Thymus (tissue), 11 donors: ENCODE data around the gene TLCD5. TPM values are rescaled to one million over a fixed set of nuclear protein-coding genes. Genes with fewer than 3 reads are reported as not detected.

Experiments used
- DNase-seq, 9 donors: peaks; one replicate each; pipeline ENCODE4 v3.0.0-alpha.2; 2013; ENCODE audit warnings: low spot score in 9 of 9, low read depth in 6 of 9, missing footprints in 1 of 9
- H3K27ac ChIP-seq, 2 donors: one replicate each; pipeline ENCODE4 v1.5.1; 2013; ENCODE audit warnings: control low read depth in 1 of 2, low read depth in 1 of 2, low read length in 1 of 2, mild to moderate bottlenecking in 1 of 2, moderate library complexity in 1 of 2
- H3K27me3 ChIP-seq, 2 donors: one replicate each; pipeline ENCODE4 v1.5.1; 2013; ENCODE audit warnings: low read length in 1 of 2; ENCODE audit not compliant: control insufficient read depth in 2 of 2, insufficient read depth in 1 of 2
- H3K36me3 ChIP-seq, 2 donors: one replicate each; pipeline ENCODE4 v1.5.1; 2013; ENCODE audit warnings: low read length in 1 of 2, mild to moderate bottlenecking in 1 of 2, moderate library complexity in 1 of 2; ENCODE audit not compliant: control insufficient read depth in 2 of 2, insufficient read depth in 2 of 2
- H3K4me1 ChIP-seq, 2 donors: one replicate each; pipeline ENCODE4 v1.5.1; 2013; ENCODE audit warnings: low read length in 2 of 2; ENCODE audit not compliant: control insufficient read depth in 2 of 2, insufficient read depth in 2 of 2
- H3K4me3 ChIP-seq, 2 donors: one replicate each; pipeline ENCODE4 v1.5.1; 2013; ENCODE audit warnings: low read length in 2 of 2, control low read depth in 1 of 2, mild to moderate bottlenecking in 1 of 2
- H3K9me3 ChIP-seq, 2 donors: one replicate each; pipeline ENCODE4 v1.5.1; 2013; ENCODE audit warnings: low read length in 1 of 2, mild to moderate bottlenecking in 1 of 2; ENCODE audit not compliant: control insufficient read depth in 2 of 2, insufficient read depth in 1 of 2
- WGBS: extraction: QIAGEN DNeasy Blood & Tissue Kit; methylation state at CpG from one replicate; pipeline ENCODE4 v1.1.7; 2013; 5-methylcytosine and 5-hydroxymethylcytosine counted together
- polyA plus RNA-seq: library from polyadenylated mRNA; stranded (reverse); fragments of 200-250 nt; gene quantifications from one replicate; pipeline ENCODE4 v1.2.3, GENCODE V29; 2013
- total RNA-seq: library from RNA; stranded (reverse); fragments of 120-200 nt; gene quantifications from one replicate; pipeline ENCODE4 v1.2.4, GENCODE V29; 2013
- donor health status: healthy.

Gene TLCD5
- total and polyA plus RNA-seq, 2 donors = 1.1 to 2.1 TPM

DNA sequence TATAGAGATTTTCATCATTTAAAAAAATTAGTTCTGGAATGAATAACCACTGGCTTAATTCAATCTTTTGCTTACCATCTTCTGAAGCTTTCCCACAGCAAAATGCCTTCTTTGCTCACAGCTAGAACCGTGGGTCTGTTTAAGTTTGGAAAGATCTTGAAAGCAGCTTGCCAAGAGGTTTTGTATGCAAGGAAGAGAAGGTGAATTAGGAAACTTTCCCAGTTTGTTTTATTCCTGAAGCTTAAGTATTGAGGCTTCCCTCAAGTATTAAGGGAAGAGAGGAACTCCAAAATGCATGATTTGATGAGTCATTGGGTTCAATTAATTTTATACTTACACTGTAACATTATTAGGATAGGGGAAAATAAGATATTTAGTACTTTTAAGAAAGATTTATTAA, 9.2 kb downstream of the TLCD5 start:
- H3K27me3 ChIP-seq = peaks cover 41 to 55% of the 10 kb centered on the region in 2 donors
- H3K27ac ChIP-seq = no peak overlapping the region

DNA sequence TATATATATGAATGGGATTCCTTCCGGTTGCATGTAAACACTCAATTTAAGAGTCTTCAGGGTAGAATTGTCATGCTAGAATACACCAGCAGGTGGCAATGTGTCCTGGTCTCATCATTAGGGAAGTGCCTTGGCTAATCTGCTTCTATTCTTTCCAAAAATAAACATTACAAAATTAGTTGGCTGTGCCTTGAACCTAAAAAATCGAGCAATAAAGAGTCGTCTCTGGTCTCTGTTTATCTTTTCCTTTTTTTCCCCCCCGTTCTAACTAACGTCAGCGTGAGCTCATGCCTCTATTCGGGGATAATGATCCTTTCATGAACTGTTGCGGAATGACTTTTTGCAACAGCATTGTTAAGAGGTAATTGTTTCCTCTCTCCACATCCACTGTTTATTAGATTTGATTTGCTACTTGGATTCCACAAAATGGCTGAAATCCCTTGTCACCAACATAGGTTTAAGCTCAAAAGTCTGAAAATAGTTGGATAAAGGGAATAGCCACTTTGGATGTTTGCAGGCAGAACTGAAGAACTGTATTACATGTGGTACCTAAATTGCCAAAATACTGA, 9.9 kb downstream of the TLCD5 start:
- 3% methylated on average over 8 of the region's 8 CpGs for WGBS
- no peaks in the 10 kb centered on the region for H3K9me3 ChIP-seq
- peak in 8 of 9 donors; percentile 42 to 80 (median 55) for DNase-seq
- peak overlapping the region in 1 of 2 donors; percentile 75 for H3K27ac ChIP-seq
- no peaks in the 10 kb centered on the region for H3K36me3 ChIP-seq
- H3K27me3 ChIP-seq = peaks cover 43 to 62% of the 10 kb centered on the region in 2 donors
- H3K4me3 ChIP-seq = peak overlapping the region in 1 of 2 donors; percentile 42
- H3K4me1 ChIP-seq = peaks cover 4 to 8% of the 10 kb centered on the region in 2 donors

More for the DNA sequence above, 9.2 kb downstream of the TLCD5 start:
- H3K4me1 ChIP-seq = peaks cover 4 to 8% of the 10 kb centered on the region in 2 donors
- H3K9me3 ChIP-seq = no peaks in the 10 kb centered on the region
- H3K4me3 ChIP-seq = no peak overlapping the region
- DNase-seq = no peak
- WGBS = 74% methylated on average over 1 of the region's 1 CpG
- no peaks in the 10 kb centered on the region for H3K36me3 ChIP-seq

DNA sequence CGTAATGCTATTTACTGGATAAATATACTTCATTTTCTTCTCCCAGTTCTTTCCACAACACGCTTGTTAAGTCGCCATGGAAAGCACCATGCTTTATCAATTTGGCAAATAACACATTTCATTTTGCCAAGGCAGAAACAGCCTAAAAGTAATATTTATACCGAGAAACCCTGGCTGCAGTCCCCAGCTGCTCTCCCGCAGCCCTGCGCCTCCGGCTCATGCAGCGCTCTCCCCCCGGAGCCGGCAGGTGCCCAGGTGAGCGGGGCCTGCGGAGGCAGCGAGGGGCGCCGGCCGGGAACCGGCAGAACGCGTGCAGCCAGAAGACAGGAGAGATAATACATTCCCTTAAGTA, 10.4 kb downstream of the TLCD5 start:
- no peaks in the 10 kb centered on the region for H3K9me3 ChIP-seq
- H3K27ac ChIP-seq = peak overlapping the region; percentile 75
- DNase-seq = no peak
- H3K4me1 ChIP-seq = peaks cover 4 to 8% of the 10 kb centered on the region in 2 donors
- peaks cover 44 to 67% of the 10 kb centered on the region in 2 donors for H3K27me3 ChIP-seq
- WGBS = 2% methylated on average over 19 of the region's 19 CpGs
- H3K4me3 ChIP-seq = peak overlapping the region; percentile 42 to 77
- no peaks in the 10 kb centered on the region for H3K36me3 ChIP-seq

DNA sequence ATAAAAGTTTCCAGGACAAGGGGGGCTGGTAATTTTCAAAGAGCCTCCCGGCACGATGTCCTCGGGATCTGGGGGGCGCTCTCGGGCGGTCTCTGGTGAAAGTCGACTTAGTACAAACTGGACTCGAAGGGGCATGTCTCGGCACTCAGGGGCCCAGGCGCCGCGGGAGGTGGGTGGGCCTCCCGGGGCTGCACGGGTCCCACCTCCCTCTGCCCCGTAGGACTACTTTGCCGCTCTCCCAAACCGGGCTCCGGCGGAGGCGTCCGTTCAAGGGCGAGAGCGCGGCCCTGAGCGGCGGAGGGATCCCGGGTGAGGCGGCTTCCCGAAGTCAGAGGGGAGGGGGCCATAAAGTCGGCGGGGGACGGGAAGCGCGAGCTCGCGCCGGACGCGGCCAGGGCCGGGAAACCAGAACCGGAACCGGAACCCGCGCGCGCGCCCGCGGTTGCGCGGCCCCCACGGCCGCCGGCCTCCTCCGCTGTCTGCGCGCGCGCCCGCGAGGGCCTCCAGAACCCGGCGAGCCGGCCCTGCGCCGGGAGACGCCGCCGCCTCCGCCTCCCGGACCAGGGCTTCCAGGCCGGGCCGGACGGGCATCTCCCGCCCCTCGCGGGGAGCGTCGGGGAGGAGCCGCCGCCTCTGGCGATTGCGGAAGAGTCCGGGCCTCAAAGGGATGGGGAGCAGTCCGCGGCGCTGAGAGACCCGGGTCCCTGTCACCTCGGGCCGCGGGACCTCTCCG, 11.0 kb downstream of the TLCD5 start, which contains the start of gene ARHGEF12:
Gene ARHGEF12, plus strand, starts transcription at position 506 of the 733 bp plus-strand sequence. CDS start 831 bp downstream, outside the sequence.
- H3K27ac ChIP-seq = peak within 1 kb of the TSS; percentile 75 to 76
- H3K36me3 ChIP-seq = no peaks in the 10 kb centered on the region
- H3K9me3 ChIP-seq = no peaks in the 10 kb centered on the region
- peak in 6 of 9 donors; percentile 24 to 75 (median 57) for DNase-seq
- under 1% methylated on average over 92 of the region's 92 CpGs for WGBS
- peaks cover 4 to 8% of the 10 kb centered on the region in 2 donors for H3K4me1 ChIP-seq
- peaks cover 46 to 72% of the 10 kb centered on the region in 2 donors for H3K27me3 ChIP-seq
- peak within 1 kb of the TSS; percentile 46 to 77 for H3K4me3 ChIP-seq

DNA sequence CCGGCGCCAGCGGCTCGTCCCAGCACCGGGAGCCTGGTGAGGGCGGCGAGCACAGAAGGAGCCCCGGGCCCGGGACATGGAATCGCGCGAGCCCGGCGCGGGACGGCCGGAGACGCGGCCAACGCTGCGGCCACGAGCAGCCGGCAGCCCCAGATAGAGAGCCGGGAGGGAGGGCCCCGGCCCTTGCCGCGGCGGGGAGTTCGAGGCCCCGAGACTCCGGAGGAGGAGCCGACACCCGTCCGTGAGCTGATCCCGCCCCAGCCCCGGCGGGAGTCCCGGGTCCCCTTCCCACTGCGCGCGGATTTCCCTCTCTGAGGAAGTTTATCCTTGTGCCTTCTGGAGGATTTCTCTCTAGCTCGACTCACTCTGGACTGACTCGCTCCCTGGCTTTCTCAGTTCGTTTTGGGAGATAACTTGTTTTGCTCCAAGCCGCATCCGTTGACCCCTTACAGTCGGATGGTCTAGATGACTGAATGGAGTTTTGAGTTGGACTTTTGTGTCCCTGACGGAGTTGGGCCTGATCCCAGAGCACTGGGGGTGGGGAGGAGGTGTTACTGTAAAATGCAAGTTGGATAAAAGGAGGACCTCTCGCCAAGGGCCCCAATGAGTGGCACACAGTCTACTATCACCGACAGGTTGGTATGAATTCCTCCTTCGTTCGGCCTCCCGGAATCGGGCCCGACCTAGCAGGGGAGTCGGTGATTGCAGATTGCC, 11.7 kb downstream of the TLCD5 start:
- Histone ChIP-seq H3K36me3 (no peaks in the 10 kb centered on the region), H3K27me3 (peaks cover 51 to 76% of the 10 kb centered on the region in 2 donors), H3K4me1 (peaks cover 4 to 8% of the 10 kb centered on the region in 2 donors), H3K4me3 (peak overlapping the region; percentile 46 to 77), H3K9me3 (no peaks in the 10 kb centered on the region), H3K27ac (peak overlapping the region; percentile 60 to 76)
- DNase-seq = no peak
- 1% methylated on average over 56 of the region's 56 CpGs for WGBS

DNA sequence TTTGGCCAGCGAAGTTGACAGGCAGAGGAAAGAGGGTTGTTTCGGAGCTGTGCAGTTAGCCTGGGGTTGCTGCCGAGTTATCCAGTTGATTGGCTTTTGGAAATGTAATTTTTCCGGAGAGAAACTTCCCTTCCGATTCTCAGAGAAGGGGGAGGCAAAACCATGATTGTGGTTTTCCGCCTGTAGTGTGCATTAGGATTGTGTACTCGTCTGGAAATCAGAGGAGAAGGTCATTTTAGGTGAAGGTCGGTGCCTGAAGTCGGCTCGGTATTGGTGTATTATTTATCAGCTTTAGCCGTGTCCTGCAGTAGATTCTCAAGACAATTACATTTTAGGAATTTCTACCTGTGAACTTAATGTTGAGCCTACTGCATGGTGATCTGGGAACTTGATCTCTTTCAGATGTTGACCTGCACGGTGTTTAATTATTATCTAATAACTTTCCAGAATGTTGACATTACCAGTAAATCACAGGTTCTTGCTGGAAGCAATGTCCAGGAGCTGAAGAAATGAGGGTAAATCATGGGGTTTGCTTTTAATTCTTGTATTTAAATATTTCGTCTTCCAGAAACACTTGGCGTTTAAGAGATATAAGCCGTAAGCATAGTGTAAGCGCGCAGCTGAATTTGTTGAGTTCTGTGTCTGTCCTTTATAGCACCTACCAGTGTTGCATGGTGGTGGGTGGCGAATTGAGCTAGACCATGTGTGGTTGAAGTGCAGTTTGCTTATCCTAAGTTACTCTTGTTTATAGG, 12.4 kb downstream of the TLCD5 start:
- WGBS = 36% methylated on average over 18 of the region's 18 CpGs
- peaks cover 4 to 8% of the 10 kb centered on the region in 2 donors for H3K4me1 ChIP-seq
- H3K4me3 ChIP-seq = peak overlapping the region; percentile 46 to 77
- no peak for DNase-seq
- H3K27me3 ChIP-seq = peaks cover 53 to 83% of the 10 kb centered on the region in 2 donors
- peak overlapping the region in 1 of 2 donors; percentile 24 for H3K27ac ChIP-seq
- no peaks in the 10 kb centered on the region for H3K36me3 ChIP-seq
- H3K9me3 ChIP-seq = no peaks in the 10 kb centered on the region

DNA sequence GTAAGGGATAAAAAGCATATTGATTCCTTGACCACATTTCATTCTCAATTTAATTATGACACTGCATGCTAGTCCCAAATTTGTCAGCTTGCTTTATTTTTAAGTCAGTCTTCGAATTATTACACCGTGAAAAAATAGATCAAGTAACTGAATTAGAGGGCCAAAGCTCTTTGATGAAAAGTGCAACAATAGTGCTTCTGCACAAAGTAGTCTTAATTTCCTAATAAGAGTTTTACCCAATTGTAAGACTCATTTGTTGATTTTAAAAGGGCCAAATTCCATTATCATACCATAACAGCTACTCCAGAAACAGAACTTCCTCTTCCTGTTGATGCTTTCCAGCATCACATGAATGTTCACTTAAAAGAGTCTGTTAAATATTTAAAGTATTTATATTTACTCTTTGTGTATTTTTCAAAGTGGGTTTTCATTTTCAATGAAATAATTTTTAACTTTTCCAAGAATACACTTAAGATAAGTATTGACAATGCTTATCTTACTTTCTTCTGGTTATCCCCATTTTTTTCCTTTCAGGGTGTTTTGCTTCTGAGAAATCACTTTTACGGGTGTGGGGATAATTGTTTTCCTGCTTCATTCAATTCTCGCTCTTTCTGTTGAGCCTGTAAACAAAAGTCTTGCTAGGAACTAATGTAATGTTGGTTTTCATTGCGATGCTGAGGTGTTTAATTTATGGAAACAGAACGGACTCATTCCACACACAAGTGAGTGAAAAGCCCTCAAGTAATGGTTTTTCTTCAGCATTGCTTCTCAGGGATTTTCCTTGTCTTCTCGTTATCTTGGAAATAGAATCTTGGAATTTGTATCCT, 13.2 kb downstream of the TLCD5 start:
- Histone ChIP-seq H3K27me3 (peaks cover 55 to 86% of the 10 kb centered on the region in 2 donors), H3K27ac (no peak overlapping the region), H3K36me3 (no peaks in the 10 kb centered on the region), H3K9me3 (no peaks in the 10 kb centered on the region), H3K4me1 (peaks cover 4 to 8% of the 10 kb centered on the region in 2 donors), H3K4me3 (peak overlapping the region; percentile 13 to 46)
- no peak for DNase-seq
- WGBS = 88% methylated on average over 7 of the region's 7 CpGs

DNA sequence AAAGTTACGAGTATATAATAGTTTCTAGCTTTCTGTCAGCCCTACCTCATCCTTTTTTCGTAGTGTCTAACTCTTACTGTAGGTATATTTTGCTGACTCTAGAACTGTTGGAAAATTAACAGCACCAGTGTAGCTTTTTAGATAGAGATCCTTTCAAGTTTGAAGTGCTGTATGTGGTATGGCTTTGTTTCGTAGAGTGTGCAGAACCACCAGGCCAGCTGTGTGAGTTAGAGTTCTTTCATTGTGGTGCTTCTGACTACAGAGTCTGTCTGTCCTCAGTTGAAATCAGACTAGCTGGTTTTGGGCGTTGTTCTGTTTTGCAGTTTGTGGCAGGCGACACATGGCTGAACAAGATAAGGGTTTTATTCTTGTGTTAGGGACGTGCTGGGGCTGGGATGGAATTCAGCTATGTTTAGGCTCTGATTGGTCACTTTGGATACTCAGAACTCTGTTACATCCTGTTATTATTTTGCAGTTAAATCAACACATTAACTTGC, 14.3 kb downstream of the TLCD5 start:
- WGBS = 42% methylated on average over 6 of the region's 6 CpGs
- DNase-seq = peak in 1 of 9 donors; percentile 34
- Histone ChIP-seq H3K4me1 (peaks cover 7 to 8% of the 10 kb centered on the region in 2 donors), H3K27ac (no peak overlapping the region), H3K27me3 (peaks cover 53 to 80% of the 10 kb centered on the region in 2 donors), H3K9me3 (no peaks in the 10 kb centered on the region), H3K36me3 (no peaks in the 10 kb centered on the region), H3K4me3 (no peak overlapping the region)
